CD4-positive, alpha-beta T cell treated with Interleukin-10 for 1 hour (primary cell): Measurements from ENCODE around the gene ASAH2.
"Not testable (repeated sequence)": the region's sequence is repeated elsewhere in the genome, so short reads cannot be mapped to it uniquely, and the experiment has no call there.

Source experiments
- DNase-seq: peaks from one replicate; pipeline ENCODE4 v3.0.0-alpha.2; 2020

ASAH2 gene

GRCh38 chr10:50250096-50250854, 1.0 kb downstream of the ASAH2 start:
- no peak for DNase-seq

- DNase-seq = no peak
Observed at GRCh38 chr10:50248598-50248997, 2.7 kb downstream of the ASAH2 start.

- DNase-seq = no peak
Observed at GRCh38 chr10:50248062-50248461, 3.3 kb downstream of the ASAH2 start.

GRCh38 chr10:50244201-50244600, 7.1 kb downstream of the ASAH2 start:
- DNase-seq = no peak

- DNase-seq = no peak
Observed at GRCh38 chr10:50242777-50243176, 8.5 kb downstream of the ASAH2 start.

- not testable (repeated sequence) for DNase-seq
Observed at GRCh38 chr10:50241478-50241877, 9.8 kb downstream of the ASAH2 start.

- DNase-seq = no peak
Observed at GRCh38 chr10:50234486-50234885, 16.8 kb downstream of the ASAH2 start.

- no peak for DNase-seq
Observed at GRCh38 chr10:50232261-50232639, 19.1 kb downstream of the ASAH2 start.

GRCh38 chr10:50231515-50232260, 19.6 kb downstream of the ASAH2 start:
- DNase-seq = no peak

- DNase-seq = no peak
Observed at GRCh38 chr10:50229460-50229859, 21.9 kb downstream of the ASAH2 start.

GRCh38 chr10:50228672-50229071, 22.6 kb downstream of the ASAH2 start:
- no peak for DNase-seq

GRCh38 chr10:50226610-50227009, 24.7 kb downstream of the ASAH2 start:
- no peak for DNase-seq

- peak; percentile 46 for DNase-seq
Observed at GRCh38 chr10:50224330-50224952, 26.9 kb downstream of the ASAH2 start.

GRCh38 chr10:50222199-50222598, 29.1 kb downstream of the ASAH2 start:
- DNase-seq = no peak

GRCh38 chr10:50221470-50221869, 29.8 kb downstream of the ASAH2 start:
- no peak for DNase-seq

GRCh38 chr10:50219646-50220045, 31.7 kb downstream of the ASAH2 start:
- no peak for DNase-seq

GRCh38 chr10:50219200-50219599, 32.1 kb downstream of the ASAH2 start:
- DNase-seq = no peak

- no peak for DNase-seq
Observed at GRCh38 chr10:50216894-50217293, 34.4 kb downstream of the ASAH2 start.

GRCh38 chr10:50216418-50216817, 34.9 kb downstream of the ASAH2 start:
- no peak for DNase-seq

- DNase-seq = no peak
Observed at GRCh38 chr10:50211670-50212069, 39.6 kb downstream of the ASAH2 start.

- no peak for DNase-seq
Observed at GRCh38 chr10:50210876-50211275, 40.4 kb downstream of the ASAH2 start.
